Measurements from ENCODE around the gene CNTNAP2.
"Not testable (repeated sequence)": the region's sequence is repeated elsewhere in the genome, so short reads cannot be mapped to it uniquely, and the experiment has no call there.

Gene CNTNAP2

GRCh38 chr7:148078111-148078510, 1961.5 kb downstream of the CNTNAP2 start:
- DNase-seq, result not testable (repeated sequence)

- DNase-seq, result peak; percentile 1
Observed at GRCh38 chr7:148079206-148080080, 1962.8 kb downstream of the CNTNAP2 start.

- peak; percentile 24 for DNase-seq
Observed at GRCh38 chr7:148083448-148083847, 1966.8 kb downstream of the CNTNAP2 start.

- peak; percentile 68 for DNase-seq
Observed at GRCh38 chr7:148084138-148084537, 1967.5 kb downstream of the CNTNAP2 start.

- DNase-seq, result no peak
Observed at GRCh38 chr7:148091882-148092281, 1975.3 kb downstream of the CNTNAP2 start.

GRCh38 chr7:148093375-148094166, 1977.0 kb downstream of the CNTNAP2 start:
- no peak for DNase-seq

- DNase-seq, result no peak
Observed at GRCh38 chr7:148095066-148095465, 1978.5 kb downstream of the CNTNAP2 start.

- no peak for DNase-seq
Observed at GRCh38 chr7:148104136-148104716, 1987.6 kb downstream of the CNTNAP2 start.

- no peak for DNase-seq
Observed at GRCh38 chr7:148104924-148105323, 1988.3 kb downstream of the CNTNAP2 start.

GRCh38 chr7:148105853-148106252, 1989.3 kb downstream of the CNTNAP2 start:
- no peak for DNase-seq

GRCh38 chr7:148107443-148108127, 1991.0 kb downstream of the CNTNAP2 start:
- no peak for DNase-seq

- no peak for DNase-seq
Observed at GRCh38 chr7:148108381-148108780, 1991.8 kb downstream of the CNTNAP2 start.

- no peak for DNase-seq
Observed at GRCh38 chr7:148110097-148110868, 1993.7 kb downstream of the CNTNAP2 start.

GRCh38 chr7:148114804-148115203, 1998.2 kb downstream of the CNTNAP2 start:
- DNase-seq, result no peak

- DNase-seq, result no peak
Observed at GRCh38 chr7:148115308-148115707, 1998.7 kb downstream of the CNTNAP2 start.

- no peak for DNase-seq
Observed at GRCh38 chr7:148116195-148116594, 1999.6 kb downstream of the CNTNAP2 start.

- DNase-seq, result no peak
Observed at GRCh38 chr7:148116829-148117403, 2000.3 kb downstream of the CNTNAP2 start.

GRCh38 chr7:148118371-148118770, 2001.8 kb downstream of the CNTNAP2 start:
- no peak for DNase-seq

GRCh38 chr7:148121401-148121800, 2004.8 kb downstream of the CNTNAP2 start:
- DNase-seq, result no peak

GRCh38 chr7:148121847-148122246, 2005.2 kb downstream of the CNTNAP2 start:
- DNase-seq, result no peak

- DNase-seq, result no peak
Observed at GRCh38 chr7:148124477-148124876, 2007.9 kb downstream of the CNTNAP2 start.

GRCh38 chr7:148127374-148127773, 2010.8 kb downstream of the CNTNAP2 start:
- no peak for DNase-seq

Data from fibroblast of upper back skin (primary cell).